Right kidney (tissue), 1 donor: ENCODE data around the gene IRF2.
"Not testable (repeated sequence)": the region's sequence is repeated elsewhere in the genome, so short reads cannot be mapped to it uniquely, and the experiment has no call there.

Experiments used
- DNase-seq: peaks from one replicate; pipeline ENCODE4 v3.0.0-alpha.2; 2016

The IRF2 gene

GRCh38 chr4:184388106-184388505, 86.2 kb downstream of the IRF2 start:
- DNase-seq: no peak

- no peak for DNase-seq
Measured at GRCh38 chr4:184387351-184387750, 87.0 kb downstream of the IRF2 start.

GRCh38 chr4:184386271-184386781, 88.0 kb downstream of the IRF2 start:
- DNase-seq: no peak

DNA sequence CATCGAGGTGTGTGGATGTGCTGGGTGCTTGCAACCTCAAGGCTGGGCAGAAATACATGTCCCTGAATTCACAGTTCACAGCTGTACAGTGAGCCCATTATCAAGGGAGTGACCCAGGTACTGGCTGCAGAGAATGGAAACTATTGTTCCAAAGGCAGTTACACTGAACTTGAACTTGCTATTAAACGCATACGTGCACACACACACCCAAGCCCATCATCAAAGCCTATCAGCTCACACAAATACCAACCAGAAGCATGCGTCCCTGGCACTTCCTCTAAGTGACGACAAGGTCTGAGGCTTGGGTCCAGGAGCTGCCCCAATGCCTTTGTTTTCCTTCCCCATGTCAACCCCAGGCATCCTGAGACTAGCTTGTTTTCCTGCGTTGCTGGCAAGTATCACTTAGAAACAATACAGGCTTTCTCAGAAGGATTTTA, 88.6 kb downstream of the IRF2 start:
- DNase-seq: no peak

DNA sequence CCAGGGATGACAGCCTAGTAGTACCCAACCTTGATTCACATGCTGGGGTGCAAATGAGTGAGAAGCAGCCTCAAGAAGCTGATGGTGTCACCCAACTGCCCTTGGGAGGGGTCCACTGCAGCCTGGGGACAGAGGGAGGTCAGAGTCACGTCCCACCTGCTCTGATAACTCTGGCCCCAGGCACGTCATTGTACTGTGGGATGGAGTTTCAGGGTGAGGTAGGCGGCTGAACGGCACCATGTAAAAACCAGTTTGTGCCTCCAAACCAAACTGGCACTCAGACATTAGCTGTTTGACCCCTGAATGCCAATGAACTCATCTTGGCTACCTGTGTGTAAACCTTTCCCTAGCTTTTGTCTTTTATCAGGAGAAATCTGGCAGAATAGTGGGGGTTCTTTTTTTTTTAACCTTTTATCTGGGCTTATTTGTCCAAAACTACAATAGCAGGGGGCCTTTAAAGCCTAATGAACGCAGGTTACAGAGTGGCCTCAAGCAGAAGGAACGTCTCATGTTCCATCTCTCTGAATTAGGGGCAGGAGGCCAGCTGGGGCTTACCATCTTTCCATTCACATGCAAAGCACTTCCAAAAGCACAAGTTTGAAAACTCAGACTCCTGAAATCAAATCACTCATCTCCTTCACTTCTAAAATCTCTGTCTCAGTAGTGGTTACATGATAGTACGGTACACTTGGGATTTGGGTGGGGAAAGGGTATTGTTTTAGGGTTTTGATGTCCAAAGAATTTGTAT, 89.4 kb downstream of the IRF2 start:
- DNase-seq: no peak

GRCh38 chr4:184384056-184384809, 90.1 kb downstream of the IRF2 start:
- no peak for DNase-seq

DNA sequence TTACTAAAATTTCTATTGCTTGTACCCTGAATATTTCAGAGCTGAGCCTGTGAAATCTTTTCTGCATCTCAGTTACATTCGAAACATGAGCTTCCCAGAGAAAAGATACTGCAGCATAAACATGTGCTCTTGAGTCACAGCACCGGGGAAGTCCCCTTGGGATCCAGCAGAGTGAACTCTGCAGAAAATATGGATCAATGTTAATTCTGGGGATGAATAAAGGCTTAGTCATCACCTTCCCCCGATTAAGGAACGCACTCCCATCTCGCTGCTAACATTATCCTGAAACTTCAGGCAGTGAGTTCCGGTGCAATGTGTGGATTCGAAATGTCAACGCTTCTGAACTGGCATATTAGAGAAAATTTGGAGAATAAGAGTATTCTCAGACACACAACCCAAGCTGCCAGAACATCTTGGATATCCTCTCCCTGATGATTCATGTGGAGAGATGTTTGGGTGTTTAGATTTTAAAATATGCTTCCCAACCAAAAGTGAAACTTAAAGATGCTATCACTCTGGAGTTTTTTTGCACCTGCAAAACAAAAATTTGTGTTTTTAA, 90.8 kb downstream of the IRF2 start:
- no peak for DNase-seq

- no peak for DNase-seq
Measured at GRCh38 chr4:184382189-184382846, 92.0 kb downstream of the IRF2 start.

GRCh38 chr4:184380707-184381106, 93.6 kb downstream of the IRF2 start:
- no peak for DNase-seq

GRCh38 chr4:184380214-184380613, 94.1 kb downstream of the IRF2 start:
- DNase-seq: not testable (repeated sequence)

GRCh38 chr4:184376923-184377322, 97.4 kb downstream of the IRF2 start:
- no peak for DNase-seq

DNA sequence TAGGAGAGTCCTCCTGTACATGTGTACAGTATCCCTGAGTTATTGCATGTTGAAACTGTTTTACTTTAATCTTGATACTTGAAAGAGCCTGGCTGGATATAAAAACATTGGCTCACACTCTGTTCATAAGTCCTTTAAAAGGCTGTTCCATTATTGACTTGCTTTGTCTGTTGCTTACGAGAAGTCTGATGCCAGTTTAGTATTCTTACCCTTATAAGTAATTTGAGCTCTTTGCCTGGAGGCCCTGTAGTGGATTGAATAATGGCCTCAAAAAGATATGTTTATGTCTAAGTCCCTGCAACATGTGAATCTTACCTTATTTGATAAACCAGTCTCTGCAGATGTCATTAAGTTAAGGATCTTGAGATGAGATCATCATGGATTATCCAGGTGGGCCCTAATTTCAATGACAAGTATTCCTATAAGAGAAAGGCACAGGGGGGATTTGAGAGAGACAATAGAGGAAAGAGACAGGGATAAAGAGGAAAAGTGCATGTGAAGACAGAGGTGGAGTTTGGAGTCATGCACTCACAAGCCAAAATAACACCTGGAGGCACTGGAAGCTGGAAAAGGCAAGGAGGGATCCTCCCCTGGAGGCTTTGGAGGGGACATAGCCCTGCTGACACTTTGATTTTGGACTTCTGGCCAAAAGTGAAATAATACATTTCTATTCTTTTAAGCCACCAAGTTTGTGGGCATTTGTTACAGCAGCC, 98.1 kb downstream of the IRF2 start:
- no peak for DNase-seq

DNA sequence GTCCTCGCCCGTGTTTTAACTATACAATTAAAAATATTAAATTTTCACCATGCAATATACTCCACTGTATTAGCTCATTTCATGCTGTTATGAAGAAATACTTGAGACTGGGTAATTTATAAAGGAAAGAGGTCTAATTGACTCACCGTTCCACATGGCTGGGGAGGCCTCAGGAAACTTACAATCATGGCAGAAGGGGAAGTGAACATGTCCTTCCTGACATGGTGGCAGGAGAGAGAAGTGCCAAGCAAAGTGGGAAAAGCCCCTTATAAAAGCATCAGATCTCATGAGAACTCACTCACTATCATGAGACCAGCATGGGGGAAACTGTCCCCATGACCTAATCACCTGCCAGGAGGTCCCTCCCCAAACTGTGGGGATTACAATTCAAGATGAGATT, 98.7 kb downstream of the IRF2 start:
- not testable (repeated sequence) for DNase-seq

GRCh38 chr4:184375027-184375426, 99.3 kb downstream of the IRF2 start:
- no peak for DNase-seq

GRCh38 chr4:184373886-184374405, 100.4 kb downstream of the IRF2 start:
- no peak for DNase-seq

DNA sequence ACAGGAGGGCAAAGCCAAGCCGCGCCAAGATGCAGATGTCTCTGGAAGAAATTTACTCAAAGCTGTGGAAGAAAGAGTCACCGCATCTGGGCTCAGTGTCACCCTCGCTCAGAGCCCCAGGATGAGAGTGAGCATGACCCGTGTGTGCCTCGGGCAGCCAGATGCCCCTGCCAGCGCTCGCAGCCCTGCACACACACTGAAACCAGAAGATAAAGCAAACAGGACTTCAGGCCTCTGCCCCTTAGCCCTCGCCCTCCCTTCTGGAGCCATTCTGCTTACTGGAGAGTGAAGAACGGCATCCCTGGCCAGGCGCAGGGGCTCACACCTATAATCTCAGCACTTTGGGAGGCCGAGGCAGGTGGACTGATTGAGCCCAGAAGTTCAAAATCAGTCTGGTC, 103.0 kb downstream of the IRF2 start:
- DNase-seq: no peak

DNA sequence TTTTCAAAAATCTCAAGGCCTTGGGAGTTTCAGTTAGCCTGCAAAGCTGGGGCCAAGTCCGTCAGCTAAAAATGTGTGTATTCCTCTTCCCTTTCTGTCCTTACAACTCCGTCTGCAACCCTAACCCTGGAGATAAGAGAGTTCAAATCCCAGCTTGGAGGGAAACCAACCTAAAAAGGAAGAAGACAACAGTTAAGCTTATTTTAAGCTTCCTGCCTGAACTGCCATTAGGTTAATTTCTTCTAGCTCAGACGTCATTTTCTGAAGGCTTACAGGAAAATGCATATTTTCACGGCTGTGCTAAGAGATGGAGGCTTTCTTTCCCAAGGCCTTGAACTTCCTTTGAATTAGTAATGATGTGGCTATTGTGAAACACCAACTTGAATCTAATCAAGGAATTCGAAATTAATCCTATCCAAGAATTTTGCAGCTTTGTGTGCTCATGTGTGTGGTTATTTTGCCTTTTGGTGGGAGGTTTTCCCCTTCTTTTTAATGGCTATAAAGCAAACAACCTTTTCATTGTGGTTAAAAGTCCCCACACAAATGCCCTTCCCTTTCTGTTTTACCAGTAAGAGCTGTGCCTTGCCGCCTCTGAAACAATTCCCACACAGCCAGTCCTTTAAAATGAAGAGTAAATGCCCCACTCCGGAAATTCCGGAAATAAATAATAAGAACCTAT, 103.5 kb downstream of the IRF2 start:
- no peak for DNase-seq

DNA sequence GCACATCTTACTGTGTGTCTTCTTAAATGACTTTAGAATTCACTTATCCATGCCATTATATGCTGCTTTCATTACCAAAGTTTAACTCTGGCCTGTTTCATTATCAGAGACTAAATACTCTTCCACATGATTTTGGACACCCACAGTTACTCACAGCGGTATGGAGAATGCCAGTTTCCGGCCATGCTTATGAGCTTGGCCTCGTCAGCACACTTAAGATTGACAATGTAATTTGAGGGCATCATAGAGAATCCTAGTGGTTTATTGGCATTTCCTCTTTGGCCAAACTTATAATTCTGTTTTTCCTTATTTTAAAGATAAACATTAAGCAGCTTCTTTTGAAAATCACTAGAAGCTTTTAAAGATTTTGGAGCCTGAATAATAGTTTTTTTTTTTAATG, 104.5 kb downstream of the IRF2 start:
- DNase-seq: no peak

- DNase-seq: no peak
Measured at GRCh38 chr4:184368731-184369130, 105.6 kb downstream of the IRF2 start.

- no peak for DNase-seq
Measured at GRCh38 chr4:184368290-184368689, 106.1 kb downstream of the IRF2 start.
